Neural cell (in vitro differentiated cells): ENCODE measurements around the gene C1orf50. TPM values are rescaled to one million over a fixed set of nuclear protein-coding genes. Genes with fewer than 3 reads are reported as not detected.

ENCODE experiments used
- H2AFZ ChIP-seq: fragments of 200-600, 300-800 bp; sonication (generic), shearing (Covaris generic); 2 replicates; pipeline ENCODE4 v1.6.0; 2014; ENCODE audit warnings: low read depth, mild to moderate bottlenecking, antibody characterized with exemption, low read length, moderate library complexity
- H3F3A ChIP-seq: fragments of 200-600 bp; shearing (Covaris generic); 2 replicates; pipeline ENCODE4 v1.6.1; 2016; ENCODE audit warnings: mild to moderate bottlenecking, moderate library complexity, mixed read lengths, antibody characterized with exemption, low read length; ENCODE audit not compliant: insufficient read depth, poor library complexity, severe bottlenecking
- H3K27ac ChIP-seq: fragments of 200-600, 300-800 bp; sonication (generic), shearing (Covaris generic); 2 replicates; pipeline ENCODE4 v1.5.1; 2014; ENCODE audit warnings: mild to moderate bottlenecking, low read length, moderate library complexity
- H3K27me3 ChIP-seq: fragments of 300-800, 200-600 bp; sonication (generic), shearing (Covaris generic); 2 replicates; pipeline ENCODE4 v1.6.0; 2014; ENCODE audit warnings: mild to moderate bottlenecking, low read depth, low read length, moderate library complexity; ENCODE audit not compliant: insufficient read depth
- H3K36me3 ChIP-seq: fragments of 300-800, 200-600 bp; sonication (generic), shearing (Covaris generic); 2 replicates; pipeline ENCODE4 v1.5.1; 2014; ENCODE audit warnings: mild to moderate bottlenecking, antibody characterized with exemption, low read length, moderate library complexity; ENCODE audit not compliant: insufficient read depth
- H3K4me2 ChIP-seq: fragments of 300-800, 200-600 bp; sonication (generic), shearing (Covaris generic); 2 replicates; pipeline ENCODE4 v1.6.0; 2014; ENCODE audit warnings: mild to moderate bottlenecking, low read length
- H3K4me3 ChIP-seq: fragments of 300-800, 200-600 bp; sonication (generic), shearing (Covaris generic); 2 replicates; pipeline ENCODE4 v1.5.1; 2014; ENCODE audit warnings: mild to moderate bottlenecking, low read length, moderate library complexity
- H3K79me2 ChIP-seq: fragments of 200-600 bp; shearing (Covaris generic); replicated peaks from 2 replicates; pipeline ENCODE4 v1.6.0; 2014; ENCODE audit warnings: mild to moderate bottlenecking, low read length, moderate library complexity; ENCODE audit not compliant: insufficient read depth
- H3K9ac ChIP-seq: fragments of 300-800, 200-600 bp; sonication (generic), shearing (Covaris generic); 2 replicates; pipeline ENCODE4 v1.6.1; 2016; ENCODE audit warnings: mild to moderate bottlenecking, low read length, mixed read lengths
- H3K9me2 ChIP-seq: fragments of 200-600 bp; shearing (Covaris generic); 2 replicates; pipeline ENCODE4 v1.6.1; 2016; ENCODE audit warnings: mild to moderate bottlenecking, low read length, mixed read lengths; ENCODE audit not compliant: insufficient read depth
- H3K9me3 ChIP-seq: fragments of 200-600, 300-800 bp; sonication (generic), shearing (Covaris generic); 2 replicates; pipeline ENCODE4 v1.6.1; 2016; ENCODE audit warnings: mild to moderate bottlenecking, mixed run types, low read length, moderate library complexity, mixed read lengths
- H4K20me1 ChIP-seq: fragments of 200-600 bp; shearing (Covaris generic); 2 replicates; pipeline ENCODE4 v1.6.1; 2016; ENCODE audit warnings: mild to moderate bottlenecking, mixed run types; ENCODE audit not compliant: insufficient read depth
- EP300 ChIP-seq: fragments of 450-650 bp; conservative IDR thresholded peaks from 2 replicates; pipeline ENCODE4 v1.6.1; 2014; ENCODE audit warnings: antibody characterized with exemption, mild to moderate bottlenecking, moderate library complexity; ENCODE audit not compliant: poor library complexity, severe bottlenecking
- EZH2 ChIP-seq: fragments of 200-600, 300-800 bp; shearing (Covaris generic), sonication (generic); IDR thresholded peaks from 2 replicates; pipeline ENCODE4 v1.6.1; 2014; ENCODE audit warnings: antibody characterized with exemption, low read length, borderline replicate concordance, mild to moderate bottlenecking; ENCODE audit not compliant: insufficient read depth, poor library complexity, severe bottlenecking
- MXI1 ChIP-seq: fragments of 450-650 bp; conservative IDR thresholded peaks from 2 replicates; pipeline ENCODE4 v1.6.1; 2014; ENCODE audit warnings: antibody characterized with exemption, mild to moderate bottlenecking; ENCODE audit not compliant: poor library complexity, severe bottlenecking
- POLR2AphosphoS5 ChIP-seq: IDR thresholded peaks from 2 replicates; pipeline ENCODE4 v1.6.1; 2012
- RAD21 ChIP-seq: fragments of 450-650 bp; conservative IDR thresholded peaks from 2 replicates; pipeline ENCODE4 v1.6.1; 2014; ENCODE audit warnings: antibody characterized with exemption, mild to moderate bottlenecking, moderate library complexity
- SMC3 ChIP-seq: fragments of 450-650 bp; conservative IDR thresholded peaks from 2 replicates; pipeline ENCODE4 v1.6.1; 2014; ENCODE audit warnings: antibody characterized with exemption, mild to moderate bottlenecking, moderate library complexity; ENCODE audit not compliant: poor library complexity
- TAF1 ChIP-seq: IDR thresholded peaks from 2 replicates; pipeline ENCODE4 v1.6.1; 2012; ENCODE audit warnings: low read depth
- polyA minus RNA-seq: library from RNA; depleted of rRNA, polyadenylated mRNA; stranded (reverse); fragments of >200 nt; gene quantifications from 2 replicates; pipeline ENCODE4 v1.2.3, GENCODE V29; 2014
- polyA plus RNA-seq: library from polyadenylated mRNA; depleted of rRNA; stranded (reverse); fragments of >200 nt; gene quantifications from 2 replicates; pipeline ENCODE4 v1.2.3, GENCODE V29; 2014
- TF ChIP-seq, protein P1 (sequence below): fragments of 450-650 bp; IDR thresholded peaks from 2 replicates; pipeline ENCODE4 v1.5.1; 2014; ENCODE audit warnings: antibody characterized with exemption, mild to moderate bottlenecking, moderate library complexity; ENCODE audit not compliant: poor library complexity, severe bottlenecking
- TF ChIP-seq, protein P2 (sequence below): IDR thresholded peaks from 2 replicates; pipeline ENCODE4 v1.6.1; 2012; ENCODE audit warnings: borderline replicate concordance

The C1orf50 gene
- polyA plus RNA-seq (10.2 and 26.7 TPM in 2 replicates), polyA minus RNA-seq (17.4 and 23.6 TPM in 2 replicates)

DNA sequence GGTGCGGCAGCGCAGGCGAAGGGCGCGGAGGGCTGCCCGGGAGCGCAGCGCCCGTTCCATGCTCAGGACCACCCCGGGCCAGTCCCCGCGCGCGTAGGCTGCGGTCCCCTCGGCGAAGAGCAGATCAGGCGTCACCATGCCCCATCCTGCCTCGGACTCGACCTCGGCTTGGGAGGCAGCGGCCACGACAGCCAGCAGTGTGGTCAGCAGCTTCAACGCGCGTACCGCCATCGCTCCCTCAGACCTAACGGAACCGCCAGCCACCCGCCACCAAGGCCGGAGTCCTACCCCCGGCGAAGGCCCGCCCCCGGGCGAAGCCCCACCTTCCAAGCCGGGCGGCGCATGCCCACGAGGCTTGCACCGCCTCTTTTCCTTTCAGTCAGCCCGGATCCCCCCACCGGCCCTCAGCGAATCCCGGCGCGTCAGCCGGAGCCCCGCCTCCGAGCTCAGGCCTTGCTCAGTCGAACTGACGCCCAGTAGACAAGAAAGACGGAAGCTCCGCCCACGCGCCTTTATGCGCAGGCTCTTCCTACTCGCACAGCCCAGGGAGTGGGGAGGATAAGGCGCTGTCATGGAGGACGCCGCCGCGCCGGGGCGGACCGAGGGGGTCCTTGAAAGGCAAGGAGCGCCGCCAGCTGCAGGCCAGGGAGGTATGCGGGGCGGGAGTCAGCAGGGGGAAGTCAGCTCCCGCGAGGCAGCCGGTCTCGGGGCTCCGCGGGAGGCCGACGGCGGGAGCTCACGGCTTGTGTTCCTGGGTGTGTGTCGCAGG lies at the start of gene C1orf50, which contains the start of gene P3H1:
Gene C1orf50, plus strand, starts transcription at position 509 of the 769 bp plus-strand sequence. Its CDS starts 63 bp downstream, at position 572.
Gene P3H1, minus strand, starts transcription at position 288 of the 769 bp plus-strand sequence. Its CDS starts 57 bp downstream, at position 231.
- H4K20me1 ChIP-seq, result no peaks in the 10 kb centered on the region
- no peaks in the 10 kb centered on the region for H3K27me3 ChIP-seq
- H3K9me2 ChIP-seq, result no peaks in the 10 kb centered on the region
- TF ChIP-seq, protein P1, sequence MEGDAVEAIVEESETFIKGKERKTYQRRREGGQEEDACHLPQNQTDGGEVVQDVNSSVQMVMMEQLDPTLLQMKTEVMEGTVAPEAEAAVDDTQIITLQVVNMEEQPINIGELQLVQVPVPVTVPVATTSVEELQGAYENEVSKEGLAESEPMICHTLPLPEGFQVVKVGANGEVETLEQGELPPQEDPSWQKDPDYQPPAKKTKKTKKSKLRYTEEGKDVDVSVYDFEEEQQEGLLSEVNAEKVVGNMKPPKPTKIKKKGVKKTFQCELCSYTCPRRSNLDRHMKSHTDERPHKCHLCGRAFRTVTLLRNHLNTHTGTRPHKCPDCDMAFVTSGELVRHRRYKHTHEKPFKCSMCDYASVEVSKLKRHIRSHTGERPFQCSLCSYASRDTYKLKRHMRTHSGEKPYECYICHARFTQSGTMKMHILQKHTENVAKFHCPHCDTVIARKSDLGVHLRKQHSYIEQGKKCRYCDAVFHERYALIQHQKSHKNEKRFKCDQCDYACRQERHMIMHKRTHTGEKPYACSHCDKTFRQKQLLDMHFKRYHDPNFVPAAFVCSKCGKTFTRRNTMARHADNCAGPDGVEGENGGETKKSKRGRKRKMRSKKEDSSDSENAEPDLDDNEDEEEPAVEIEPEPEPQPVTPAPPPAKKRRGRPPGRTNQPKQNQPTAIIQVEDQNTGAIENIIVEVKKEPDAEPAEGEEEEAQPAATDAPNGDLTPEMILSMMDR, result peak; percentile 45
- peak; percentile 93 for TF ChIP-seq TAF1
- TF ChIP-seq EP300, result peak; percentile 49
- TF ChIP-seq POLR2AphosphoS5, result peak; percentile 97
- TF ChIP-seq RAD21, result no peak
- TF ChIP-seq, protein P2, sequence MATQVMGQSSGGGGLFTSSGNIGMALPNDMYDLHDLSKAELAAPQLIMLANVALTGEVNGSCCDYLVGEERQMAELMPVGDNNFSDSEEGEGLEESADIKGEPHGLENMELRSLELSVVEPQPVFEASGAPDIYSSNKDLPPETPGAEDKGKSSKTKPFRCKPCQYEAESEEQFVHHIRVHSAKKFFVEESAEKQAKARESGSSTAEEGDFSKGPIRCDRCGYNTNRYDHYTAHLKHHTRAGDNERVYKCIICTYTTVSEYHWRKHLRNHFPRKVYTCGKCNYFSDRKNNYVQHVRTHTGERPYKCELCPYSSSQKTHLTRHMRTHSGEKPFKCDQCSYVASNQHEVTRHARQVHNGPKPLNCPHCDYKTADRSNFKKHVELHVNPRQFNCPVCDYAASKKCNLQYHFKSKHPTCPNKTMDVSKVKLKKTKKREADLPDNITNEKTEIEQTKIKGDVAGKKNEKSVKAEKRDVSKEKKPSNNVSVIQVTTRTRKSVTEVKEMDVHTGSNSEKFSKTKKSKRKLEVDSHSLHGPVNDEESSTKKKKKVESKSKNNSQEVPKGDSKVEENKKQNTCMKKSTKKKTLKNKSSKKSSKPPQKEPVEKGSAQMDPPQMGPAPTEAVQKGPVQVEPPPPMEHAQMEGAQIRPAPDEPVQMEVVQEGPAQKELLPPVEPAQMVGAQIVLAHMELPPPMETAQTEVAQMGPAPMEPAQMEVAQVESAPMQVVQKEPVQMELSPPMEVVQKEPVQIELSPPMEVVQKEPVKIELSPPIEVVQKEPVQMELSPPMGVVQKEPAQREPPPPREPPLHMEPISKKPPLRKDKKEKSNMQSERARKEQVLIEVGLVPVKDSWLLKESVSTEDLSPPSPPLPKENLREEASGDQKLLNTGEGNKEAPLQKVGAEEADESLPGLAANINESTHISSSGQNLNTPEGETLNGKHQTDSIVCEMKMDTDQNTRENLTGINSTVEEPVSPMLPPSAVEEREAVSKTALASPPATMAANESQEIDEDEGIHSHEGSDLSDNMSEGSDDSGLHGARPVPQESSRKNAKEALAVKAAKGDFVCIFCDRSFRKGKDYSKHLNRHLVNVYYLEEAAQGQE, result peak; percentile 72
- no peak for TF ChIP-seq SMC3
- TF ChIP-seq EZH2, result no peak
- TF ChIP-seq MXI1, result no peak
- H3K4me2 ChIP-seq, result peak within 1 kb of the TSS; percentile 90
- no peaks in the 10 kb centered on the region for H3K9me3 ChIP-seq
- H3K27ac ChIP-seq, result peak within 1 kb of the TSS; percentile 94
- H2AFZ ChIP-seq, result peak within 1 kb of the TSS; percentile 78
- H3K9ac ChIP-seq, result peak within 1 kb of the TSS; percentile 96
- peaks cover 76% of the 10 kb centered on the region for H3K79me2 ChIP-seq
- H3K4me3 ChIP-seq, result peak within 1 kb of the TSS; percentile 98
- no peaks in the 10 kb centered on the region for H3K36me3 ChIP-seq
- H3F3A ChIP-seq, result no peaks in the 10 kb centered on the region

- no peak for TF ChIP-seq POLR2AphosphoS5
- TF ChIP-seq MXI1, result no peak
- TF ChIP-seq EZH2, result no peak
- TF ChIP-seq EP300, result no peak
- TF ChIP-seq SMC3, result no peak
- TF ChIP-seq, protein P1, result no peak
- TF ChIP-seq, protein P2, result no peak
- TF ChIP-seq RAD21, result no peak
- TF ChIP-seq TAF1, result no peak
- H3K27ac ChIP-seq, result no peak overlapping the region
Observed at GRCh38 chr1:42720868-42721267, 46.2 kb upstream of the C1orf50 start.

More at GRCh38 chr1:42720868-42721267, 46.2 kb upstream of the C1orf50 start:
- Histone ChIP-seq H3K4me3 (no peak overlapping the region), H2AFZ (no peak overlapping the region), H3K9me3 (no peaks in the 10 kb centered on the region), H3K27me3 (no peaks in the 10 kb centered on the region), H3K79me2 (no peaks in the 10 kb centered on the region), H4K20me1 (no peaks in the 10 kb centered on the region), H3K9ac (no peak overlapping the region), H3F3A (no peaks in the 10 kb centered on the region), H3K9me2 (no peaks in the 10 kb centered on the region), H3K36me3 (no peaks in the 10 kb centered on the region), H3K4me2 (no peak overlapping the region)
